ENCODE results near the gene SLC15A3.

SLC15A3 gene

DNA sequence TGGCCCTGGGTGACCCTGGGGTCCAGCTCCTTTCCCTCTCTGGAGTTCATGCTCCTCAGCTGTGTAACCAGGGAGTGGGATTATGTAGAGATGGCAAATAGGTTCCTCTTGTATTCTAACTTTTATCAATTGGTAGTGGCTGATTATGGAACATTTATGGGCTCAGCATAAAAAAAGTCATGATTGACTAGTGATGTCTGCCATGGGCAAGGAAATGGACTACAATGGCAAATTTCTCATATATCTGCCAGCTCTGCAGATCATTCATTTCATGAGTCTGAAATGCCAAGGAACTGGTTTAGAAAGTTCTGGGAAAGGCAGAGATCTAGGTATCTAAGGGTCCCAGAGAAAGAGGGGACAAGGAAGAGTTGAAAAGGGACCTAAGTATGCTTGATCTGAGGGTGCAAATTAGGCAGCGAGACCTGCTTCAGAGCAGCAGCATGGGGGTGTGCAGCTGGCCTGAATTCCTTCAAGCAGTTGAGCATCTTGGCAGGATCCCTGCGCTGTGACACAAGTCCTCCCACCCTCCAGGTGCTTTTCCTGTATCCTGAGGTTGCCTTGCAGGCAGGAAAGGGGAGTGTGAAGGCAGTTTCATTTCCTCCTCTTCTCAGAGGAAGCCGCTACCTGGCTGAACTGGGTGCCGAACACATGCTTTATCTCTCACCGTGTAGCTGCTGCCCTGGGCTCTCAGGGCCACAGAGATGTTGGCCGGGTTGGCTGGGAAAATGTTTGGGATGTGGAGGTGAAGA lies 10.4 kb downstream of the SLC15A3 start:
- Histone ChIP-seq H3K27me3 (ENCODE audit: insufficient read depth, poor library complexity, severe bottlenecking) (no peaks in the 10 kb centered on the region), H3K36me3 (ENCODE audit: low read depth) (no peaks in the 10 kb centered on the region), H3K4me3 (ENCODE audit: severe bottlenecking) (no peak overlapping the region), H3K9me3 (ENCODE audit: severe bottlenecking) (no peaks in the 10 kb centered on the region), H3K4me1 (ENCODE audit: insufficient read depth, poor library complexity, severe bottlenecking) (no peaks in the 10 kb centered on the region), H3K27ac (ENCODE audit: poor library complexity, severe bottlenecking) (no peak overlapping the region)
- ATAC-seq (ENCODE audit: low read depth) (no peak), DNase-seq (ENCODE audit: low spot score) (no peak)
- TF ChIP-seq, protein P1, sequence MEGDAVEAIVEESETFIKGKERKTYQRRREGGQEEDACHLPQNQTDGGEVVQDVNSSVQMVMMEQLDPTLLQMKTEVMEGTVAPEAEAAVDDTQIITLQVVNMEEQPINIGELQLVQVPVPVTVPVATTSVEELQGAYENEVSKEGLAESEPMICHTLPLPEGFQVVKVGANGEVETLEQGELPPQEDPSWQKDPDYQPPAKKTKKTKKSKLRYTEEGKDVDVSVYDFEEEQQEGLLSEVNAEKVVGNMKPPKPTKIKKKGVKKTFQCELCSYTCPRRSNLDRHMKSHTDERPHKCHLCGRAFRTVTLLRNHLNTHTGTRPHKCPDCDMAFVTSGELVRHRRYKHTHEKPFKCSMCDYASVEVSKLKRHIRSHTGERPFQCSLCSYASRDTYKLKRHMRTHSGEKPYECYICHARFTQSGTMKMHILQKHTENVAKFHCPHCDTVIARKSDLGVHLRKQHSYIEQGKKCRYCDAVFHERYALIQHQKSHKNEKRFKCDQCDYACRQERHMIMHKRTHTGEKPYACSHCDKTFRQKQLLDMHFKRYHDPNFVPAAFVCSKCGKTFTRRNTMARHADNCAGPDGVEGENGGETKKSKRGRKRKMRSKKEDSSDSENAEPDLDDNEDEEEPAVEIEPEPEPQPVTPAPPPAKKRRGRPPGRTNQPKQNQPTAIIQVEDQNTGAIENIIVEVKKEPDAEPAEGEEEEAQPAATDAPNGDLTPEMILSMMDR (IDR thresholded peaks at IDR 0.05; ENCODE audit: poor library complexity, severe bottlenecking): no peak

DNA sequence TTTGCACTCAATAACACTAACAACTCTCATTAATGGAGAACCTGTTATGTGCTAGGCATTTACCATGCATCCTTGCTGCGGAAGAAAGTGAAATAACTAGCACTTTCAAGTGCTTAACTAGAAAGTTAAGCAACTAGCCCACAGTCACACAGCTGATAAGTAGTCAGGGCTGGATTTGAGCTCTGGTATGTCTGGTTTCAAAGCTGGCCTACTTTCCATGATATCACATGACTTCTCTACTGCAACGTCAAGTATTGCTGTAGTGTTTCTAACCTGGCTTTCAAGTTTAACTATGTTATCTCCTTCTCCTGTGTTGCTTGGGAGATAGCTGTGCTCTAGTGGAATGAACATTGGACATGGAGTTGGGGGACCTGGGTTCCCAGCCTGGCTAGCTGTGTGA lies 12.1 kb downstream of the SLC15A3 start:
- Histone ChIP-seq H3K27me3 (ENCODE audit: insufficient read depth, poor library complexity, severe bottlenecking) (no peaks in the 10 kb centered on the region), H3K4me1 (ENCODE audit: insufficient read depth, poor library complexity, severe bottlenecking) (no peaks in the 10 kb centered on the region), H3K4me3 (ENCODE audit: severe bottlenecking) (no peak overlapping the region), H3K36me3 (ENCODE audit: low read depth) (no peaks in the 10 kb centered on the region), H3K27ac (ENCODE audit: poor library complexity, severe bottlenecking) (no peak overlapping the region), H3K9me3 (ENCODE audit: severe bottlenecking) (no peaks in the 10 kb centered on the region)
- TF ChIP-seq, protein P1 (IDR thresholded peaks at IDR 0.05; ENCODE audit: poor library complexity, severe bottlenecking): no peak
- no peak for DNase-seq (ENCODE audit: low spot score)
- no peak for ATAC-seq (ENCODE audit: low read depth)

DNA sequence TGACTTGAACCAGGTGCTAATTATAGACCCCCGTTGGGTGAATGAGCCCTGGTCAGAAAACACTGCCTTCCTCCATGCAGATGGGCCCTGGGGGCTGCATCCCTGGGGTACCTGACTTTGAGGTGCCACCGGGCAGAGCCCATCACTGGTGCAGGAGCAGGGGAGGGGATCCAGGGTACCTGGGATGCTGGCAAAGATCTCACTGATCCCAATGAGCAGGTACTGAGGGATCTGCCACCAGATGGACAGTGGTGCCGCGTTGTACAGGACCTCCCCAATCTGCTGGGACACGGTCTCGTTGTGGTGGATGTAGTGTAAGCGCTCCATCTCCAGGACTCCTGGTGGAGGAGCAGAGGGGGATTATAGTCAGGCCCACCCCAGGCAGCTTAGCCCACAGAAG lies 12.7 kb downstream of the SLC15A3 start:
- H3K36me3 ChIP-seq (ENCODE audit: low read depth): no peaks in the 10 kb centered on the region
- no peaks in the 10 kb centered on the region for H3K27me3 ChIP-seq (ENCODE audit: insufficient read depth, poor library complexity, severe bottlenecking)
- no peaks in the 10 kb centered on the region for H3K4me1 ChIP-seq (ENCODE audit: insufficient read depth, poor library complexity, severe bottlenecking)
- ATAC-seq (ENCODE audit: low read depth) (no peak), DNase-seq (ENCODE audit: low spot score) (no peak)
- H3K4me3 ChIP-seq (ENCODE audit: severe bottlenecking): no peak overlapping the region
- no peaks in the 10 kb centered on the region for H3K9me3 ChIP-seq (ENCODE audit: severe bottlenecking)
- TF ChIP-seq, protein P1 (IDR thresholded peaks at IDR 0.05; ENCODE audit: poor library complexity, severe bottlenecking): no peak
- no peak overlapping the region for H3K27ac ChIP-seq (ENCODE audit: poor library complexity, severe bottlenecking)

GRCh38 chr11:60938500-60938899 lies 13.5 kb downstream of the SLC15A3 start:
- H3K36me3 ChIP-seq (ENCODE audit: low read depth): no peaks in the 10 kb centered on the region
- no peaks in the 10 kb centered on the region for H3K4me1 ChIP-seq (ENCODE audit: insufficient read depth, poor library complexity, severe bottlenecking)
- H3K4me3 ChIP-seq (ENCODE audit: severe bottlenecking): no peak overlapping the region
- ATAC-seq (ENCODE audit: low read depth) (peak; percentile 24; the same call in 1 of the 3 replicates), DNase-seq (ENCODE audit: low spot score) (no peak)
- H3K9me3 ChIP-seq (ENCODE audit: severe bottlenecking): no peaks in the 10 kb centered on the region
- H3K27me3 ChIP-seq (ENCODE audit: insufficient read depth, poor library complexity, severe bottlenecking): no peaks in the 10 kb centered on the region
- H3K27ac ChIP-seq (ENCODE audit: poor library complexity, severe bottlenecking): no peak overlapping the region
- TF ChIP-seq, protein P1 (IDR thresholded peaks at IDR 0.05; ENCODE audit: poor library complexity, severe bottlenecking): no peak

DNA sequence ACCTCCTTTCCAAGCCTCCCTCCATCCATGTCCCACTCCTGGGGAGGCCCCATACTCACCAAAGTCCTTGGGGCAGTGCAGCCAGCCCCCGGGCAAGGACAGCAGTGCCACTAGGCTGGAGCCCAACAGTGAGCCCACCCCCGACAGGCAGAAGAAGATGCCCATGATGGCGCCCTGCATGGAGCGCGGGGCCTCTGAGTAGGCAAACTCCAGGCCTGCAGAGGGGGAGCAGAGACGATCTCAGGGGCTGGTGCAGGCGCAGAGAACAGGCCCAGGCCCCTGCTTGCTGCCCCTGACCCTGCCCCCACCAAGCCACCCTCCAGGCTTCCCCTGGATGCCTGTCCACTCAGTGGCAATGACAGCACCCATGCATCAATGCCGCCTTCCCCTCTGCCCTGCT lies 14.2 kb downstream of the SLC15A3 start:
- DNase-seq (ENCODE audit: low spot score) (no peak), ATAC-seq (ENCODE audit: low read depth) (no peak)
- Histone ChIP-seq H3K4me1 (ENCODE audit: insufficient read depth, poor library complexity, severe bottlenecking) (no peaks in the 10 kb centered on the region), H3K27me3 (ENCODE audit: insufficient read depth, poor library complexity, severe bottlenecking) (no peaks in the 10 kb centered on the region), H3K4me3 (ENCODE audit: severe bottlenecking) (no peak overlapping the region), H3K9me3 (ENCODE audit: severe bottlenecking) (no peaks in the 10 kb centered on the region), H3K36me3 (ENCODE audit: low read depth) (no peaks in the 10 kb centered on the region), H3K27ac (ENCODE audit: poor library complexity, severe bottlenecking) (no peak overlapping the region)
- TF ChIP-seq, protein P1 (IDR thresholded peaks at IDR 0.05; ENCODE audit: poor library complexity, severe bottlenecking): no peak
